ENCODE data around the gene LCN6.

DNA sequence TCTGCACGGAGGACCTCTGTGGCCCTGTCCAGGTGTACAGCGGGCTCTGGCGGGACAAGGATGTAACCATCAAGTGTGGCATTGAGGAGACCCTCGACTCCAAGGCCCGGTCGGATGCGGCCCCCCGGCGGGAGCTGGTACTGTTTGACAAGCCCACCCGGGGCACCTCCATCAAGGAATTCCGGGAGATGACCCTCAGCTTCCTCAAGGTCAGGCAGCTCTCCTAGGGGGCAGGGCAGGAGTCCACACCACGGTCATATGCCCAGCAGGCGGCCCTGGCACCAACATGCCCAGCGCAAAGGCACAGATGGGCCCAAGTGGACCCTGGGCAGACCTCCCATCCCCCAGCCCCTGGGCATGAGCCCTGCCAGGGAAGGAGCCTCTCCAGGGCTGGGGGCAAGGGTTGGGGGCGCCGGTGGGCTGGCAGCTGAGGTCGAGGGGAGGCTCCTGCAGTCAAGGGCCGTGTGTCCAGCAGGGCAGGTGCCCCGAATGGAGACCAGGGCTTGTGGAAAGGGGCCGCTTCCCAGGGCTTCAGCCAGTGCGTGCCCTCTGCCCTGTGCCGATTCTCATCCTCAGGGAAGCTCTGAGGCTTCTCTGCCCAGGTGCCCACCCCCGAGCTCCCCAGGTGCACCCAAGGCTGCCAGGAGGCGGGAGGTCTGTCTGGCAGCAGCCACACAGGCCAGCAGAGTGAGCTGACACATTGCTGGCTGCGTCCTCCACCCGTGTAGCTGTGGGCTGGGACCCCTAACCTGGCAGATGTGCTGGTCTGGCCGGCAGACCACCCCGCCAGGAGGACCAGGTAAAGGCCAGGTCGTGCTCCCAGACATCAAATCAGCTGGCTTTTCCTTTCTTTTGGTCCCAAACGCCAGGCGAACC lies 26.0 kb downstream of the LCN6 start:
- TF ChIP-seq, protein P1, sequence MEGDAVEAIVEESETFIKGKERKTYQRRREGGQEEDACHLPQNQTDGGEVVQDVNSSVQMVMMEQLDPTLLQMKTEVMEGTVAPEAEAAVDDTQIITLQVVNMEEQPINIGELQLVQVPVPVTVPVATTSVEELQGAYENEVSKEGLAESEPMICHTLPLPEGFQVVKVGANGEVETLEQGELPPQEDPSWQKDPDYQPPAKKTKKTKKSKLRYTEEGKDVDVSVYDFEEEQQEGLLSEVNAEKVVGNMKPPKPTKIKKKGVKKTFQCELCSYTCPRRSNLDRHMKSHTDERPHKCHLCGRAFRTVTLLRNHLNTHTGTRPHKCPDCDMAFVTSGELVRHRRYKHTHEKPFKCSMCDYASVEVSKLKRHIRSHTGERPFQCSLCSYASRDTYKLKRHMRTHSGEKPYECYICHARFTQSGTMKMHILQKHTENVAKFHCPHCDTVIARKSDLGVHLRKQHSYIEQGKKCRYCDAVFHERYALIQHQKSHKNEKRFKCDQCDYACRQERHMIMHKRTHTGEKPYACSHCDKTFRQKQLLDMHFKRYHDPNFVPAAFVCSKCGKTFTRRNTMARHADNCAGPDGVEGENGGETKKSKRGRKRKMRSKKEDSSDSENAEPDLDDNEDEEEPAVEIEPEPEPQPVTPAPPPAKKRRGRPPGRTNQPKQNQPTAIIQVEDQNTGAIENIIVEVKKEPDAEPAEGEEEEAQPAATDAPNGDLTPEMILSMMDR (IDR thresholded peaks at IDR 0.05; ENCODE audit: insufficient read depth, low read depth, low read length) = no peak
- TF ChIP-seq EZH2 (IDR thresholded peaks at IDR 0.05; ENCODE audit: insufficient read depth, low read length) = no peak

Measured in astrocyte (in vitro differentiated cells and primary cell).